ENCODE measurements around the gene C8G.

DNA sequence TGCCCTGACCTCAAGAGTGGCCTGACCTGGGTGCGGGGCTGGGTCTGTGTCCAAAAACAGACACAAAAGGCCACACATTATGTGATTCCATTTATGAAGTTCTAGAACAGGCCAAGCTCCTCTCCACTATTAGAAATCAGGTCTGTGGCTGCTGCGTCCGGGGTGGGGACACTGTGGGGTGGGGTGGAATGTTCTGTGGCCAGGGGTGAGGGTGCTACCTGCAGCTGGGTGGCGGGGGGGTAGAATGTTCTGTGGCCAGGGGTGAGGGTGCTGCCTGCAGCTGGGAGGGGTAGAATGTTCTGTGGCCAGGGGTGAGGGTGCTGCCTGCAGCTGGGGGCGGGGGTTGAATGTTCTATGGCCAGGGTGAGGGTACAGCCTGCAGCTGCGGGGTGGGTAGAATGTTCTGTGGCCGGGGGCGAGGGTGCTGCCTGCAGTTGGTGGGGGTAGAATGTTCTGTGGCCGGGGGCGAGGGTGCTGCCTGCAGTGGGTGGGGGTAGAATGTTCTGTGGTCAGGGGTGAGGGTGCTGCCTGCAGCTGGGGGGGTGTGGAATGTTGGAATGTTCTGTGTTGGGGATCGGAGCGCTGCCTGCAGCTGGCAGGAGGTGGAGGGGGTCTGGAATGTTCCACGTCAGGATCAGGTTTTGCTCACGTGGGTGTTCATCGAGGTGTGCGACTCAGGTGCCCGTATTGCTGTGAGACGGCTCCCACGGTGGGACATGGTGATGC is 15.3 kb downstream of the C8G start:
- no peak for TF ChIP-seq POLR2AphosphoS5 (IDR thresholded peaks at IDR 0.05; ENCODE audit: low read depth, low read length)
- TF ChIP-seq POLR2A (IDR thresholded peaks at IDR 0.05; ENCODE audit: low read depth, low read length): no peak
